ENCODE measurements around the gene DNAJC7. TPM values are rescaled to one million over a fixed set of nuclear protein-coding genes. Genes with fewer than 3 reads are reported as not detected.

DNAJC7 gene
- total RNA-seq, 4 donors from 2014 or later = 43.1 to 51.1 (median 44.4) TPM

- H3K36me3 ChIP-seq = peaks cover 27 to 61% (median 50%) of the 10 kb centered on the region in 4 donors
- no peaks in the 10 kb centered on the region for H3K27me3 ChIP-seq
- no peaks in the 10 kb centered on the region for H3K9me3 ChIP-seq
- no peak for DNase-seq (ENCODE audit: extremely low spot score)
- no peak overlapping the region for H3K27ac ChIP-seq (replicated peaks in 1 of 4)
- WGBS = 76% methylated on average over 7 of the region's 7 CpGs
- no peak for TF ChIP-seq POLR2AphosphoS5 (IDR thresholded peaks at IDR 0.05)
- TF ChIP-seq CTCF (IDR thresholded peaks at IDR 0.05) = no peak
- no peak for TF ChIP-seq EP300 (IDR thresholded peaks at IDR 0.05)
- no peak for TF ChIP-seq POLR2A (IDR thresholded peaks at IDR 0.05; ENCODE audit: low read depth)
- no peak overlapping the region for H3K4me3 ChIP-seq
- peaks cover 39 to 48% (median 42%) of the 10 kb centered on the region in 4 donors for H3K4me1 ChIP-seq
- intact Hi-C loops (cut with DNase I) = no loop called here
These were observed 15.0 kb downstream of the DNAJC7 start for GRCh38 chr17:42002175-42002791.

GRCh38 chr17:42001729-42002128, 15.5 kb downstream of the DNAJC7 start:
- intact Hi-C loops (cut with DNase I) = no loop called here
- TF ChIP-seq CTCF (IDR thresholded peaks at IDR 0.05) (no peak), POLR2AphosphoS5 (IDR thresholded peaks at IDR 0.05) (no peak), EP300 (IDR thresholded peaks at IDR 0.05) (no peak), POLR2A (IDR thresholded peaks at IDR 0.05; ENCODE audit: low read depth) (no peak)
- Histone ChIP-seq H3K27me3 (no peaks in the 10 kb centered on the region), H3K36me3 (peaks cover 33 to 66% (median 55%) of the 10 kb centered on the region in 4 donors), H3K4me1 (peaks cover 34 to 43% (median 40%) of the 10 kb centered on the region in 4 donors), H3K9me3 (no peaks in the 10 kb centered on the region), H3K27ac (replicated peaks in 1 of 4) (no peak overlapping the region), H3K4me3 (no peak overlapping the region)
- no peak for DNase-seq (ENCODE audit: extremely low spot score)
- 82% methylated on average over 2 of the region's 2 CpGs for WGBS

- TF ChIP-seq POLR2A (IDR thresholded peaks at IDR 0.05; ENCODE audit: low read depth) (no peak), EP300 (IDR thresholded peaks at IDR 0.05) (no peak), POLR2AphosphoS5 (IDR thresholded peaks at IDR 0.05) (no peak), CTCF (IDR thresholded peaks at IDR 0.05) (no peak)
- intact Hi-C loops (cut with DNase I) = no loop called here
- no peak for DNase-seq (ENCODE audit: extremely low spot score)
- Histone ChIP-seq H3K27ac (replicated peaks in 1 of 4) (no peak overlapping the region), H3K4me1 (peaks cover 25 to 31% (median 29%) of the 10 kb centered on the region in 4 donors), H3K36me3 (peaks cover 44 to 78% (median 67%) of the 10 kb centered on the region in 4 donors), H3K4me3 (no peak overlapping the region), H3K9me3 (no peaks in the 10 kb centered on the region), H3K27me3 (no peaks in the 10 kb centered on the region)
- WGBS = 77% methylated on average over 3 of the region's 3 CpGs
These were observed 16.7 kb downstream of the DNAJC7 start for GRCh38 chr17:42000413-42001133.

GRCh38 chr17:41998497-41998896, 18.7 kb downstream of the DNAJC7 start:
- intact Hi-C loops (cut with DNase I) = no loop called here

More at GRCh38 chr17:41998497-41998896, 18.7 kb downstream of the DNAJC7 start:
- Histone ChIP-seq H3K4me3 (no peak overlapping the region), H3K4me1 (peaks cover 7 to 15% (median 13%) of the 10 kb centered on the region in 4 donors), H3K36me3 (peaks cover 59 to 99% (median 87%) of the 10 kb centered on the region in 4 donors), H3K27me3 (no peaks in the 10 kb centered on the region), H3K9me3 (no peaks in the 10 kb centered on the region), H3K27ac (replicated peaks in 1 of 4) (no peak overlapping the region)
- no peak for TF ChIP-seq CTCF (IDR thresholded peaks at IDR 0.05)
- no peak for TF ChIP-seq POLR2A (IDR thresholded peaks at IDR 0.05; ENCODE audit: low read depth)
- no peak for TF ChIP-seq POLR2AphosphoS5 (IDR thresholded peaks at IDR 0.05)
- WGBS = 42% methylated on average over 2 of the region's 2 CpGs
- no peak for DNase-seq (ENCODE audit: extremely low spot score)

Data from esophagus muscularis mucosa (tissue), 4 donors.